Tibial artery (tissue), 4 donors: ENCODE data around the gene MX2.

Experiments used
- DNase-seq, 2 donors: peaks; one replicate each; pipeline ENCODE4 v3.0.0-alpha.2; 2019
- H3K27ac ChIP-seq, 2 donors: fragments of 200-600 bp; sonication (generic) in 1 of 2; 1 replicate in 1 of 2; 2 replicates in 1 of 2; pipeline ENCODE4 v1.5.1; 2018 to 2019; ENCODE audit warnings: mild to moderate bottlenecking in 1 of 2
- H3K27me3 ChIP-seq, 2 donors: fragments of 200-600 bp; sonication (generic) in 1 of 2; one replicate each; pipeline versions ENCODE4 v1.5.1 to v1.6.0; 2016 to 2019
- H3K36me3 ChIP-seq, 3 donors: fragments of 200-600 bp; sonication (generic) in 2 of 3; one replicate each; pipeline ENCODE4 v1.5.1; 2016 to 2019; ENCODE audit warnings: mild to moderate bottlenecking in 2 of 3
- H3K4me1 ChIP-seq, 4 donors: fragments of 200-600 bp; sonication (generic) in 2 of 4; 1 replicate in 3 of 4; 2 replicates in 1 of 4; pipeline ENCODE4 v1.5.1; 2016 to 2019
- H3K4me3 ChIP-seq, 2 donors: fragments of 200-600 bp; sonication (generic) in 1 of 2; 1 replicate in 1 of 2; 2 replicates in 1 of 2; pipeline ENCODE4 v1.5.1; 2018 to 2019; ENCODE audit warnings: mild to moderate bottlenecking in 2 of 2
- H3K9me3 ChIP-seq, 3 donors: fragments of 200-600 bp; sonication (generic) in 1 of 3; one replicate each; pipeline ENCODE4 v1.5.1; 2016 to 2019
- intact Hi-C: fragments of 100-400 bp; cut with DNase I; formaldehyde crosslinking; loops from one replicate; pipeline ENCODE4 v1.15.0; 2023; ENCODE audit warnings: low total_unique reads
- TF ChIP-seq, protein P1 (sequence below), 2 experiments: fragments of 200-600 bp in 1 of 2; fragments of 450-650 bp in 1 of 2; IDR thresholded peaks; one replicate each; pipeline ENCODE4 v1.5.1; 2017 to 2019; ENCODE audit warnings: antibody characterized with exemption in 2 of 2, mild to moderate bottlenecking in 1 of 2, moderate library complexity in 1 of 2

Gene MX2

GRCh38 chr21:41443562-41443961 is 81.7 kb downstream of the MX2 start:
- TF ChIP-seq, protein P1, sequence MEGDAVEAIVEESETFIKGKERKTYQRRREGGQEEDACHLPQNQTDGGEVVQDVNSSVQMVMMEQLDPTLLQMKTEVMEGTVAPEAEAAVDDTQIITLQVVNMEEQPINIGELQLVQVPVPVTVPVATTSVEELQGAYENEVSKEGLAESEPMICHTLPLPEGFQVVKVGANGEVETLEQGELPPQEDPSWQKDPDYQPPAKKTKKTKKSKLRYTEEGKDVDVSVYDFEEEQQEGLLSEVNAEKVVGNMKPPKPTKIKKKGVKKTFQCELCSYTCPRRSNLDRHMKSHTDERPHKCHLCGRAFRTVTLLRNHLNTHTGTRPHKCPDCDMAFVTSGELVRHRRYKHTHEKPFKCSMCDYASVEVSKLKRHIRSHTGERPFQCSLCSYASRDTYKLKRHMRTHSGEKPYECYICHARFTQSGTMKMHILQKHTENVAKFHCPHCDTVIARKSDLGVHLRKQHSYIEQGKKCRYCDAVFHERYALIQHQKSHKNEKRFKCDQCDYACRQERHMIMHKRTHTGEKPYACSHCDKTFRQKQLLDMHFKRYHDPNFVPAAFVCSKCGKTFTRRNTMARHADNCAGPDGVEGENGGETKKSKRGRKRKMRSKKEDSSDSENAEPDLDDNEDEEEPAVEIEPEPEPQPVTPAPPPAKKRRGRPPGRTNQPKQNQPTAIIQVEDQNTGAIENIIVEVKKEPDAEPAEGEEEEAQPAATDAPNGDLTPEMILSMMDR (IDR thresholded peaks at IDR 0.05): no peak
- H3K4me1 ChIP-seq: no peaks in the 10 kb centered on the region
- H3K36me3 ChIP-seq: peaks cover 42 to 95% (median 67%) of the 10 kb centered on the region in 3 donors
- intact Hi-C loops: no loop called here
- H3K9me3 ChIP-seq: no peaks in the 10 kb centered on the region
- H3K4me3 ChIP-seq: no peak overlapping the region
- H3K27me3 ChIP-seq: no peaks in the 10 kb centered on the region
- DNase-seq: peak in 1 of 2 donors; percentile 15
- H3K27ac ChIP-seq: no peak overlapping the region

DNA sequence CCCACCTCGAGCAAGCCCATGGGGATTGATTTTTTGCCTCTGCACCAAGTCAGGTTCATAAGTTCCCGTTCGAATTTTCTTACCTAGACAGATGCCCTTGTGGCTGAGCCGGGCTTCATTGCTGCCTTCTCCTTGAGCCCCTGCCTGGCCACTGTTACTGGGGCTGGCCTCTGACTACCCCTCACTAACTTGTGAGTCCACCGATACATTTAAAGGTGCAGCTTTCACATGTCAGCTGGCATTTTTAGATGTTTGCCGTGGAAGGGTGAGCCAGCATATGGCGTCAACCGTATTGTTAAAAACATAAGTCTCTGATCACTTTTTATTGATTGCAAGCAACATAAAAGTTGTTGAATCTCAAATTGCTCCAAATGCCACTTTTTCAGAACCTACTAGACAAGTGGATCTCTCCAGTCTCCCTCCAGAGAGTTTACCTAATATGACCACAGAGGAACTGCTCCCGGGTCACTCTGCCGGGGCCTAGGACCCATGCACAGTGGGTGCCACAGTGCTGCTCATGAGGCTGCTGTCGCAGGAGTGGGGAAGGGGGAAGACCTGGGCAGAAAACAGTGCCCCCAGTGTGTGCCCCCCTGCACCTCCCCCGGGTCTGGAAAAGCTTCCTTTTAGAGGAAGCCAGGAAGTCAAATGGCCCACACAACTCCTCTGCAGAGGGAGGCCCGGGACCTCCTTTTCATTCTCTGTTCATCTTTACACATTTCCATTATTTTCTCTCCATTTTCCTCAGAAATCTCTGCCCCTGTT is 83.1 kb downstream of the MX2 start:
- TF ChIP-seq, protein P1 (IDR thresholded peaks at IDR 0.05): no peak
- H3K4me1 ChIP-seq: no peaks in the 10 kb centered on the region
- peak in 1 of 2 donors; percentile 39 for DNase-seq
- H3K27ac ChIP-seq: no peak overlapping the region
- H3K4me3 ChIP-seq: no peak overlapping the region
- H3K9me3 ChIP-seq: no peaks in the 10 kb centered on the region
- H3K36me3 ChIP-seq: peaks cover 51 to 95% (median 68%) of the 10 kb centered on the region in 3 donors
- H3K27me3 ChIP-seq: no peaks in the 10 kb centered on the region
- intact Hi-C loops: no loop called here

- TF ChIP-seq, protein P1 (IDR thresholded peaks at IDR 0.05): no peak
- H3K27ac ChIP-seq: no peak overlapping the region
- no peaks in the 10 kb centered on the region for H3K27me3 ChIP-seq
- no peaks in the 10 kb centered on the region for H3K4me1 ChIP-seq
- H3K9me3 ChIP-seq: no peaks in the 10 kb centered on the region
- intact Hi-C loops: no loop called here
- H3K4me3 ChIP-seq: no peak overlapping the region
- DNase-seq: peak in 1 of 2 donors; percentile 25
- H3K36me3 ChIP-seq: peaks cover 47 to 94% (median 73%) of the 10 kb centered on the region in 3 donors
Observed at GRCh38 chr21:41445465-41445862, 83.6 kb downstream of the MX2 start.

- no peak for DNase-seq
- Histone ChIP-seq H3K4me3 (no peak overlapping the region), H3K27ac (no peak overlapping the region), H3K36me3 (peaks cover 36 to 92% (median 62%) of the 10 kb centered on the region in 3 donors), H3K4me1 (no peaks in the 10 kb centered on the region), H3K9me3 (no peaks in the 10 kb centered on the region), H3K27me3 (no peaks in the 10 kb centered on the region)
- intact Hi-C loops: no loop called here
- TF ChIP-seq, protein P1 (IDR thresholded peaks at IDR 0.05): no peak
Observed at GRCh38 chr21:41446586-41446985, 84.8 kb downstream of the MX2 start.

- Histone ChIP-seq H3K27ac (no peak overlapping the region), H3K9me3 (no peaks in the 10 kb centered on the region), H3K4me1 (no peaks in the 10 kb centered on the region), H3K4me3 (no peak overlapping the region), H3K36me3 (peaks cover 33 to 91% (median 54%) of the 10 kb centered on the region in 3 donors), H3K27me3 (no peaks in the 10 kb centered on the region)
- TF ChIP-seq, protein P1 (IDR thresholded peaks at IDR 0.05): no peak
- intact Hi-C loops: no loop called here
- DNase-seq: no peak
Observed at GRCh38 chr21:41447356-41447755, 85.5 kb downstream of the MX2 start.
